HG02852 (cell line): ENCODE data around the gene LUZP1.
"Not testable (repeated sequence)": the region's sequence is repeated elsewhere in the genome, so short reads cannot be mapped to it uniquely, and the experiment has no call there.

Experiments
- ATAC-seq: cut with Tn5 transposase; IDR thresholded peaks from one replicate; pipeline ENCODE4 v1.9.1; 2021; ENCODE audit warnings: mild to moderate bottlenecking, moderate library complexity; ENCODE audit not compliant: unreplicated experiment

Gene LUZP1

GRCh38 chr1:23168445-23169194 lies at the start of gene LUZP1:
Gene LUZP1, minus strand, starts transcription at chr1:23168856.
- ATAC-seq = no peak

- no peak for ATAC-seq
These were observed 48.9 kb upstream of the LUZP1 start, which contains the start of gene HTR1D for GRCh38 chr1:23217421-23218115. Gene HTR1D, minus strand, starts transcription at chr1:23217502. Its CDS starts 23,283 bp downstream, at chr1:23194219.

- ATAC-seq = no peak
These were observed 48.2 kb upstream of the LUZP1 start for GRCh38 chr1:23216771-23217420.

- no peak for ATAC-seq
These were observed 47.2 kb upstream of the LUZP1 start for GRCh38 chr1:23215751-23216449.

- no peak for ATAC-seq
These were observed 46.6 kb upstream of the LUZP1 start for GRCh38 chr1:23215291-23215690.

GRCh38 chr1:23214640-23215039 lies 46.0 kb upstream of the LUZP1 start:
- no peak for ATAC-seq

- ATAC-seq = no peak
These were observed 43.3 kb upstream of the LUZP1 start for GRCh38 chr1:23211955-23212354.

- no peak for ATAC-seq
These were observed 42.3 kb upstream of the LUZP1 start for GRCh38 chr1:23210963-23211362.

GRCh38 chr1:23210351-23210785 lies 41.7 kb upstream of the LUZP1 start:
- ATAC-seq = no peak

- no peak for ATAC-seq
These were observed 41.1 kb upstream of the LUZP1 start for GRCh38 chr1:23209770-23210169.

- ATAC-seq = no peak
These were observed 39.9 kb upstream of the LUZP1 start for GRCh38 chr1:23208527-23208926.

- not testable (repeated sequence) for ATAC-seq
These were observed 39.1 kb upstream of the LUZP1 start for GRCh38 chr1:23207733-23208132.

- ATAC-seq = no peak
These were observed 33.6 kb upstream of the LUZP1 start for GRCh38 chr1:23202263-23202749.

- ATAC-seq = no peak
These were observed 32.2 kb upstream of the LUZP1 start for GRCh38 chr1:23200883-23201282.

- ATAC-seq = no peak
These were observed 29.7 kb upstream of the LUZP1 start for GRCh38 chr1:23198373-23198772.

- ATAC-seq = no peak
These were observed 28.1 kb upstream of the LUZP1 start for GRCh38 chr1:23196627-23197328.

- no peak for ATAC-seq
These were observed 25.7 kb upstream of the LUZP1 start for GRCh38 chr1:23194119-23194984.

GRCh38 chr1:23193391-23194118 lies 24.9 kb upstream of the LUZP1 start:
- ATAC-seq = no peak

GRCh38 chr1:23191199-23191598 lies 22.5 kb upstream of the LUZP1 start:
- no peak for ATAC-seq
